Measurements from ENCODE around the gene CCDC146. TPM values are rescaled to one million over a fixed set of nuclear protein-coding genes. Genes with fewer than 3 reads are reported as not detected.

CCDC146 gene
- total and polyA plus RNA-seq, 10 of the 15 experiments (the other 5 are each of a cell fraction or from before 2014, with no cell fraction given) = 0.28 to 5.3 (median 1.3) TPM

DNA sequence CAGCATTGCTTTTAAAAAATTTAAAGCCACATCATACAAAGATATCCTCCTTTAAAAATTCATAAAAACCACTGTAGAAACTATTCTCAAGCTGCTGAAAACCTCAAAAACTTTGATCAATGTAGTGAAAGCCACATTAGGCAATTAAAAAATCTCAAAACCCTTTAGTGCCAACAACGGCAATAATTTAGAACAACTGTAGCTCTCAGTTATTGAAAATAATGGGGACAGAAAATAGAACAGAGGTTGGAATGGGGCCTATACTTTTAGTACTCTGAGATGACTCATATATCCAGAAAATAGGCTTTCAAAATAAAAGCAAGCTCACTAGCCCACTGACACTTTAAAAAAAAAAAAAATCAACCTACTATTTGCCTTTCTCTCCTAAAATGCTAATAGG, 206.3 kb downstream of the CCDC146 start (continued):
- TF ChIP-seq RELB (IDR thresholded peaks at IDR 0.05; ENCODE audit: low read depth) (no peak), NR2F1 (conservative IDR thresholded peaks at IDR 0.05) (no peak), SMAD5 (IDR thresholded peaks at IDR 0.05; ENCODE audit: low read depth) (no peak), JUND (IDR thresholded peaks at IDR 0.05; ENCODE audit: low read depth, low read length) (peak; percentile 53; the same call in 1 of the 2 replicates), SREBF1 (IDR thresholded peaks at IDR 0.05; ENCODE audit: low read length) (no peak), EP300 (IDR thresholded peaks at IDR 0.05; ENCODE audit: borderline replicate concordance in 1 of 2, control insufficient read depth in 1 of 2, low read depth in 2 of 2, low read length in 2 of 2) (peak; percentile 37 to 45; a peak in 2 of 4 replicates), ZNF384 (IDR thresholded peaks at IDR 0.05; ENCODE audit: borderline replicate concordance, low read depth, low read length) (peak; percentile 71; the same call in 1 of the 2 replicates), TAF1 (IDR thresholded peaks at IDR 0.05; ENCODE audit: borderline replicate concordance, low read depth, low read length) (no peak), IKZF2 (IDR thresholded peaks at IDR 0.05) (peak in 1 of 2 experiments; percentile 54; a peak in 1 of 4 replicates), ATF7 (IDR thresholded peaks at IDR 0.05; ENCODE audit: low read depth) (peak; percentile 45; the same call in 1 of the 2 replicates)

Measured in GM12878 (cell line).